ENCODE measurements around the gene ABLIM2. TPM values are rescaled to one million over a fixed set of nuclear protein-coding genes. Genes with fewer than 3 reads are reported as not detected.

The ABLIM2 gene
- total and polyA plus RNA-seq, 10 of the 15 experiments (the other 5 are each of a cell fraction or from before 2014, with no cell fraction given): 0.03 to 0.15 (median 0.05) TPM; not detected in 7

DNA sequence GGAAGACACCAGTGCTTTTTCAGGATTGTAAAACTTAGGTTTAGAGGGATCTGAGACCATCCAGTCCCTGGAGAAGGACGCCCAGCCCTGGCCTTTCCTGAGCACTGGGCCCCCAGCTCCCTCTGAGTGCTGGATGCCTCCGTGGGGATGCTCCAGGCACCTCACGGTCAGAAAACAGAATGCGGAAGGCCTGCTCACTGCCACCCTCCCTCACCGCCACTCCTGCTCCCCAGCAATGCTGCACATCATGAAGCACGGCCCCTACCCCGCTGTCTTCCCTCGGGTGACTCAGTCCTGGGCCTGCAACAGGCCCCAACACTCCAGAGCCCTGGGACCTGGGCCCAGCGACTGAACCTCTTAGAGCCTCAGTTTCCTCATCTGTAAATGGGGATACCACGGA, 26.2 kb downstream of the ABLIM2 start:
- FAIRE-seq: no peak
- intact Hi-C loops (cut with micrococcal nuclease; ENCODE audit: unreplicated experiment) (no loop called here), in situ Hi-C loops (cut with MboI) (no loop called here)
- RAD21 ChIA-PET (ENCODE audit: unreplicated experiment): no interaction called here
- Histone ChIP-seq H3K4me1 (ENCODE audit: control insufficient read depth, insufficient read depth, low read length) (no peaks in the 10 kb centered on the region), H4K20me1 (ENCODE audit: control insufficient read depth, insufficient read depth) (no peaks in the 10 kb centered on the region), H3K27me3 (replicated peaks in 1 of 2; ENCODE audit: control insufficient read depth in 2 of 2, insufficient read depth in 2 of 2, low read length in 1 of 2) (peaks cover 1 to 3% of the 10 kb centered on the region in 2 experiments; a peak in 2 of 4 replicates), H3K4me2 (ENCODE audit: control insufficient read depth, insufficient read depth) (no peak overlapping the region), H3K27ac (ENCODE audit: control insufficient read depth, insufficient read depth) (no peak overlapping the region), H3K9me3 (replicated peaks; ENCODE audit: control insufficient read depth, insufficient read depth, low read length) (no peaks in the 10 kb centered on the region), H3K36me3 (ENCODE audit: control insufficient read depth in 2 of 2, insufficient read depth in 2 of 2, low read length in 1 of 2) (no peaks in the 10 kb centered on the region), H3K9ac (ENCODE audit: control insufficient read depth, insufficient read depth, low read length) (no peak overlapping the region), H2AFZ (ENCODE audit: control insufficient read depth, low read depth, low read length) (no peak overlapping the region), H3K4me3 (no peak overlapping the region), H3K79me2 (ENCODE audit: control insufficient read depth, insufficient read depth, low read length) (no peaks in the 10 kb centered on the region)
- 41% methylated on average over 8 of the region's 10 CpGs for WGBS (ENCODE audit: insufficient coverage, insufficient replicate concordance, low lambda C conversion rate, missing lambda C conversion rate)
- no peak for TF ChIP-seq ESRRA (IDR thresholded peaks at IDR 0.05; ENCODE audit: low read length)
- TF ChIP-seq, protein P1, sequence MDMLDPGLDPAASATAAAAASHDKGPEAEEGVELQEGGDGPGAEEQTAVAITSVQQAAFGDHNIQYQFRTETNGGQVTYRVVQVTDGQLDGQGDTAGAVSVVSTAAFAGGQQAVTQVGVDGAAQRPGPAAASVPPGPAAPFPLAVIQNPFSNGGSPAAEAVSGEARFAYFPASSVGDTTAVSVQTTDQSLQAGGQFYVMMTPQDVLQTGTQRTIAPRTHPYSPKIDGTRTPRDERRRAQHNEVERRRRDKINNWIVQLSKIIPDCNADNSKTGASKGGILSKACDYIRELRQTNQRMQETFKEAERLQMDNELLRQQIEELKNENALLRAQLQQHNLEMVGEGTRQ (IDR thresholded peaks at IDR 0.05; ENCODE audit: borderline replicate concordance, low read depth, low read length): no peak
- no peak for TF ChIP-seq SREBF2 (IDR thresholded peaks at IDR 0.05; ENCODE audit: low read length)
- no peak for TF ChIP-seq SMAD5 (IDR thresholded peaks at IDR 0.05; ENCODE audit: low read depth)
- no peak for TF ChIP-seq CHD2 (IDR thresholded peaks at IDR 0.05; ENCODE audit: borderline replicate concordance, low read depth, low read length)
- no peak for TF ChIP-seq CHD4 (IDR thresholded peaks at IDR 0.05)
- no peak for TF ChIP-seq ATF7 (IDR thresholded peaks at IDR 0.05; ENCODE audit: low read depth)
- no peak for TF ChIP-seq ZNF274 (IDR thresholded peaks at IDR 0.05; ENCODE audit: insufficient read depth, insufficient read length)
- TF ChIP-seq, protein P2, sequence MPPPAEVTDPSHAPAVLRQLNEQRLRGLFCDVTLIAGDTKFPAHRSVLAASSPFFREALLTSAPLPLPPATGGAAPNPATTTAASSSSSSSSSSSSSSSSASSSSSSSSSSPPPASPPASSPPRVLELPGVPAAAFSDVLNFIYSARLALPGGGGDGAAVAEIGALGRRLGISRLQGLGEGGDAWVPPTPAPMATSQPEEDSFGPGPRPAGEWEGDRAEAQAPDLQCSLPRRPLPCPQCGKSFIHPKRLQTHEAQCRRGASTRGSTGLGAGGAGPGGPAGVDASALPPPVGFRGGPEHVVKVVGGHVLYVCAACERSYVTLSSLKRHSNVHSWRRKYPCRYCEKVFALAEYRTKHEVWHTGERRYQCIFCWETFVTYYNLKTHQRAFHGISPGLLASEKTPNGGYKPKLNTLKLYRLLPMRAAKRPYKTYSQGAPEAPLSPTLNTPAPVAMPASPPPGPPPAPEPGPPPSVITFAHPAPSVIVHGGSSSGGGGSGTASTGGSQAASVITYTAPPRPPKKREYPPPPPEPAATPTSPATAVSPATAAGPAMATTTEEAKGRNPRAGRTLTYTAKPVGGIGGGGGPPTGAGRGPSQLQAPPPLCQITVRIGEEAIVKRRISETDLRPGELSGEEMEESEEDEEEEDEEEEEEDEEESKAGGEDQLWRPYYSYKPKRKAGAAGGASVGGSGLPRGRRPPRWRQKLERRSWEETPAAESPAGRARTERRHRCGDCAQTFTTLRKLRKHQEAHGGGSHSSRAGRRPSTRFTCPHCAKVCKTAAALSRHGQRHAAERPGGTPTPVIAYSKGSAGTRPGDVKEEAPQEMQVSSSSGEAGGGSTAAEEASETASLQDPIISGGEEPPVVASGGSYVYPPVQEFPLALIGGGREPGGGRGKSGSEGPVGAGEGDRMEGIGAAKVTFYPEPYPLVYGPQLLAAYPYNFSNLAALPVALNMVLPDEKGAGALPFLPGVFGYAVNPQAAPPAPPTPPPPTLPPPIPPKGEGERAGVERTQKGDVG (CRISPR knock-in tag; IDR thresholded peaks at IDR 0.05): no peak
- no peak for TF ChIP-seq ZNF384 (IDR thresholded peaks at IDR 0.05; ENCODE audit: borderline replicate concordance, low read depth, low read length)
- SMC1A ChIA-PET (ENCODE audit: uncharacterized antibody, unreplicated experiment): no interaction called here
- no peak for ATAC-seq
- POLR2A ChIA-PET: no interaction called here
- no peak for DNase-seq (ENCODE audit: low read depth, low spot score)
- CTCF ChIA-PET: no interaction called here
- no TSS peak for BruUV-seq (replicated peaks)
